MM.1S (cell line): ENCODE results near the gene VRK2.

ENCODE experiments used
- CTCF ChIP-seq: fragments of 300-600 bp; sonication (generic); IDR thresholded peaks from 2 replicates; pipeline ENCODE4 v1.5.1; 2016; ENCODE audit warnings: antibody characterized with exemption, low read length, mixed read lengths
- EZH2phosphoT487 ChIP-seq: fragments of 300-600 bp; sonication (generic); IDR thresholded peaks from 2 replicates; pipeline ENCODE4 v1.6.1; 2018; ENCODE audit warnings: antibody characterized with exemption, low read length

GRCh38 chr2:58044145-58044544 lies 2.5 kb upstream of the VRK2 start:
- TF ChIP-seq CTCF (no peak), EZH2phosphoT487 (no peak)
